ENCODE data around the gene MEX3B. TPM values are rescaled to one million over a fixed set of nuclear protein-coding genes. Genes with fewer than 3 reads are reported as not detected.

MEX3B gene
- total and polyA plus RNA-seq, 9 of the 15 experiments (the other 6 are each of a cell fraction or from before 2014, with no cell fraction given), result 0.94 to 12.8 (median 3.6) TPM

DNA sequence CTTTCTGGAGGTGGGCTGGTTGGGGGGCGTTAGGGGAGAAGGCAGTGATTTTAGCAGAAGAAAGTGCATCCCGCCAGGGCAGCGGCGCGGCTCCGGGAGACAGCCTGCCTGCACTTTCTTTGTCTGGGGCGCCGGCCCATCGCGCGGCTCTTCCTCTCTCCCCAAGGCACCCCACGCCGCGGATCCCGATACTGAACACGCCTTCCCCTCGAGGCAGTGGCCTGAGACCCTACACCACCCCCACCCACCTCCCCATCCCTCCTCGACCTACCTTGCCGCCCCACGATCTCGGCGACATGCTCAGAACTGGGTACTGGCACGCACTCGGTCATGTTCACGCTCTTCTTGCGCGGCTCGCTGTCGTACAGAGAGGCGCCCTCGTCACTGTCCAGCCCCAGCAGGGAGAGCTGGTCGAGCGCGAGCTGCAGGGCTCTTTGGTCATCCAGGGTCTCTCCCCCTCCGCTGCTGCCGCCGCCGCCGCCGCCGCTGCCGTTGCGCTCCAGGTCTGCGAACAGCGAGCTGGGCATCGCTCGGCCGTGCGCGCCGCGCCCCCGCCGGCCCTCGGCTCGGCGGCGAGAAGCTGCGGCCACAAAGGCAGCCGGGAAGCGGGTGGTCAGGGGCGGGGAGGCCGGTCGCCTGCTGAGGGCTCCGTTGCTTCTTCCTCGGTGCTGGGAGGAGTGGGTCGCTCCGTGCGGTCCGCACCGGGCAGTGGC, 483 bp downstream of the MEX3B start (continued):
- TF ChIP-seq NRF1 (conservative IDR thresholded peaks at IDR 0.05 in 1 of 2, IDR thresholded peaks at IDR 0.05 in 1 of 2) (peak; percentile 47 to 57; a peak in 2 of 4 replicates), HNRNPLL (IDR thresholded peaks at IDR 0.05; ENCODE audit: low read depth, low read length, poor library complexity, severe bottlenecking) (peak; percentile 49), ZNF263 (CRISPR knock-in tag; IDR thresholded peaks at IDR 0.05; ENCODE audit: borderline replicate concordance) (0 out of 2 replicates have a peak, but pooled peaks have one; percentile 74), SMAD4 (CRISPR knock-in tag; conservative IDR thresholded peaks at IDR 0.05) (0 out of 2 replicates have a peak, but pooled peaks have one; percentile 8), RBFOX2 (IDR thresholded peaks at IDR 0.05; ENCODE audit: low read depth, low read length) (peak; percentile 70), TCFL5 (CRISPR knock-in tag; conservative IDR thresholded peaks at IDR 0.05) (no peak), ZC3H11A (IDR thresholded peaks at IDR 0.05; ENCODE audit: low read depth, low read length) (no peak), CXXC5 (CRISPR knock-in tag; IDR thresholded peaks at IDR 0.05) (peak; percentile 15; the same call in 1 of the 2 replicates), NONO (IDR thresholded peaks at IDR 0.05; ENCODE audit: low read depth in 2 of 2, low read length in 1 of 2) (peak; percentile 38 to 55; a peak in 2 of 4 replicates), RCOR1 (IDR thresholded peaks at IDR 0.05; ENCODE audit: borderline replicate concordance in 1 of 2, low read depth in 2 of 2, low read length in 2 of 2) (no peak), ATF7 (IDR thresholded peaks at IDR 0.05) (peak; percentile 31; the same call in 1 of the 2 replicates), ZNF12 (CRISPR knock-in tag; IDR thresholded peaks at IDR 0.05) (0 out of 2 replicates have a peak, but pooled peaks have one; percentile 24), ZFPM2 (CRISPR knock-in tag; IDR thresholded peaks at IDR 0.05) (no peak; the same call in 1 of the 2 replicates), MTA1 (IDR thresholded peaks at IDR 0.05; ENCODE audit: borderline replicate concordance) (0 out of 2 replicates have a peak, but pooled peaks have one; percentile 18), MTA3 (IDR thresholded peaks at IDR 0.05; ENCODE audit: borderline replicate concordance) (peak; percentile 62; the same call in 1 of the 2 replicates)
- TF ChIP-seq, protein P1, sequence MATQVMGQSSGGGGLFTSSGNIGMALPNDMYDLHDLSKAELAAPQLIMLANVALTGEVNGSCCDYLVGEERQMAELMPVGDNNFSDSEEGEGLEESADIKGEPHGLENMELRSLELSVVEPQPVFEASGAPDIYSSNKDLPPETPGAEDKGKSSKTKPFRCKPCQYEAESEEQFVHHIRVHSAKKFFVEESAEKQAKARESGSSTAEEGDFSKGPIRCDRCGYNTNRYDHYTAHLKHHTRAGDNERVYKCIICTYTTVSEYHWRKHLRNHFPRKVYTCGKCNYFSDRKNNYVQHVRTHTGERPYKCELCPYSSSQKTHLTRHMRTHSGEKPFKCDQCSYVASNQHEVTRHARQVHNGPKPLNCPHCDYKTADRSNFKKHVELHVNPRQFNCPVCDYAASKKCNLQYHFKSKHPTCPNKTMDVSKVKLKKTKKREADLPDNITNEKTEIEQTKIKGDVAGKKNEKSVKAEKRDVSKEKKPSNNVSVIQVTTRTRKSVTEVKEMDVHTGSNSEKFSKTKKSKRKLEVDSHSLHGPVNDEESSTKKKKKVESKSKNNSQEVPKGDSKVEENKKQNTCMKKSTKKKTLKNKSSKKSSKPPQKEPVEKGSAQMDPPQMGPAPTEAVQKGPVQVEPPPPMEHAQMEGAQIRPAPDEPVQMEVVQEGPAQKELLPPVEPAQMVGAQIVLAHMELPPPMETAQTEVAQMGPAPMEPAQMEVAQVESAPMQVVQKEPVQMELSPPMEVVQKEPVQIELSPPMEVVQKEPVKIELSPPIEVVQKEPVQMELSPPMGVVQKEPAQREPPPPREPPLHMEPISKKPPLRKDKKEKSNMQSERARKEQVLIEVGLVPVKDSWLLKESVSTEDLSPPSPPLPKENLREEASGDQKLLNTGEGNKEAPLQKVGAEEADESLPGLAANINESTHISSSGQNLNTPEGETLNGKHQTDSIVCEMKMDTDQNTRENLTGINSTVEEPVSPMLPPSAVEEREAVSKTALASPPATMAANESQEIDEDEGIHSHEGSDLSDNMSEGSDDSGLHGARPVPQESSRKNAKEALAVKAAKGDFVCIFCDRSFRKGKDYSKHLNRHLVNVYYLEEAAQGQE (IDR thresholded peaks at IDR 0.05; ENCODE audit: borderline replicate concordance), result peak; percentile 42
- TF ChIP-seq, protein P1 (CRISPR knock-in tag; IDR thresholded peaks at IDR 0.05; ENCODE audit: low read depth), result no peak; the same call in 1 of the 2 replicates
- TF ChIP-seq, protein P2, sequence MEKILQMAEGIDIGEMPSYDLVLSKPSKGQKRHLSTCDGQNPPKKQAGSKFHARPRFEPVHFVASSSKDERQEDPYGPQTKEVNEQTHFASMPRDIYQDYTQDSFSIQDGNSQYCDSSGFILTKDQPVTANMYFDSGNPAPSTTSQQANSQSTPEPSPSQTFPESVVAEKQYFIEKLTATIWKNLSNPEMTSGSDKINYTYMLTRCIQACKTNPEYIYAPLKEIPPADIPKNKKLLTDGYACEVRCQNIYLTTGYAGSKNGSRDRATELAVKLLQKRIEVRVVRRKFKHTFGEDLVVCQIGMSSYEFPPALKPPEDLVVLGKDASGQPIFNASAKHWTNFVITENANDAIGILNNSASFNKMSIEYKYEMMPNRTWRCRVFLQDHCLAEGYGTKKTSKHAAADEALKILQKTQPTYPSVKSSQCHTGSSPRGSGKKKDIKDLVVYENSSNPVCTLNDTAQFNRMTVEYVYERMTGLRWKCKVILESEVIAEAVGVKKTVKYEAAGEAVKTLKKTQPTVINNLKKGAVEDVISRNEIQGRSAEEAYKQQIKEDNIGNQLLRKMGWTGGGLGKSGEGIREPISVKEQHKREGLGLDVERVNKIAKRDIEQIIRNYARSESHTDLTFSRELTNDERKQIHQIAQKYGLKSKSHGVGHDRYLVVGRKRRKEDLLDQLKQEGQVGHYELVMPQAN (IDR thresholded peaks at IDR 0.05; ENCODE audit: borderline replicate concordance), result peak; percentile 5; the same call in 1 of the 2 replicates
